Activated CD8-positive, alpha-beta memory T cell treated with anti-CD3 and anti-CD28 coated beads, Interleukin-2, amount 50 U/mL, for 24 hours (primary cell): Measurements from ENCODE around the gene CBX5.
"Not testable (repeated sequence)": the region's sequence is repeated elsewhere in the genome, so short reads cannot be mapped to it uniquely, and the experiment has no call there.

Source experiments
- DNase-seq: peaks from one replicate; pipeline ENCODE4 v3.0.0-alpha.2; 2020; ENCODE audit errors: extremely low read depth

CBX5 gene

GRCh38 chr12:54197010-54197409, 82.9 kb downstream of the CBX5 start:
- no peak for DNase-seq

GRCh38 chr12:54196396-54196795, 83.5 kb downstream of the CBX5 start:
- no peak for DNase-seq

- DNase-seq, result no peak
Measured at GRCh38 chr12:54195737-54196347, 84.1 kb downstream of the CBX5 start.

GRCh38 chr12:54195080-54195736, 84.7 kb downstream of the CBX5 start:
- no peak for DNase-seq

- DNase-seq, result not testable (repeated sequence)
Measured at GRCh38 chr12:54194611-54195010, 85.3 kb downstream of the CBX5 start.

- DNase-seq, result no peak
Measured at GRCh38 chr12:54193434-54193833, 86.5 kb downstream of the CBX5 start.

GRCh38 chr12:54191550-54192022, 88.3 kb downstream of the CBX5 start:
- DNase-seq, result peak; percentile 40

- DNase-seq, result no peak
Measured at GRCh38 chr12:54191126-54191525, 88.8 kb downstream of the CBX5 start.

GRCh38 chr12:54189198-54189539, 90.8 kb downstream of the CBX5 start:
- DNase-seq, result no peak

GRCh38 chr12:54187075-54187474, 92.8 kb downstream of the CBX5 start:
- DNase-seq, result no peak

GRCh38 chr12:54185919-54186318, 94.0 kb downstream of the CBX5 start:
- no peak for DNase-seq

GRCh38 chr12:54185297-54185696, 94.6 kb downstream of the CBX5 start:
- not testable (repeated sequence) for DNase-seq

- no peak for DNase-seq
Measured at GRCh38 chr12:54184024-54184805, 95.7 kb downstream of the CBX5 start.

GRCh38 chr12:54182981-54183380, 96.9 kb downstream of the CBX5 start:
- no peak for DNase-seq

- no peak for DNase-seq
Measured at GRCh38 chr12:54182086-54182485, 97.8 kb downstream of the CBX5 start.
